CD14-positive monocyte (primary cell): ENCODE results near the gene IFNL2. TPM values are rescaled to one million over a fixed set of nuclear protein-coding genes. Genes with fewer than 3 reads are reported as not detected.
"Not testable (repeated sequence)": the region's sequence is repeated elsewhere in the genome, so short reads cannot be mapped to it uniquely, and the experiment has no call there.

ENCODE experiments used
- DNase-seq, 3 donors: peaks; one replicate each; pipeline ENCODE4 v3.0.0-alpha.2; 2011 to 2022
- H2AFZ ChIP-seq: 2 replicates; pipeline ENCODE4 v1.6.0; 2012; ENCODE audit warnings: mild to moderate bottlenecking, low read depth, low read length, inconsistent platforms; ENCODE audit not compliant: insufficient read depth, poor library complexity, severe bottlenecking
- H3K27ac ChIP-seq, 2 donors: 1 replicate in 1 of 2; 2 replicates in 1 of 2; pipeline ENCODE4 v1.5.1; 2012 to 2013; ENCODE audit warnings: low read length in 2 of 2, control low read depth in 1 of 2, inconsistent platforms in 1 of 2, low read depth in 1 of 2, mild to moderate bottlenecking in 1 of 2
- H3K27me3 ChIP-seq, 2 donors: one replicate each; pipeline versions ENCODE4 v1.6.0 to v1.6.1; 2011 to 2013; ENCODE audit warnings: low read length in 2 of 2; ENCODE audit not compliant: control insufficient read depth in 2 of 2, insufficient read depth in 2 of 2
- H3K36me3 ChIP-seq, 2 donors: replicated peaks in 1 of 2; 1 replicate in 1 of 2; 2 replicates in 1 of 2; pipeline versions ENCODE4 v1.5.1 to v1.6.1; 2012 to 2013; ENCODE audit warnings: low read length in 2 of 2, control low read depth in 1 of 2, inconsistent platforms in 1 of 2, mild to moderate bottlenecking in 1 of 2; ENCODE audit not compliant: insufficient read depth in 2 of 2, control insufficient read depth in 1 of 2
- H3K4me1 ChIP-seq, 2 donors: 1 replicate in 1 of 2; 2 replicates in 1 of 2; pipeline versions ENCODE4 v1.5.1 to v1.6.1; 2012 to 2013; ENCODE audit warnings: low read length in 2 of 2, control low read depth in 1 of 2, inconsistent platforms in 1 of 2, mild to moderate bottlenecking in 1 of 2, moderate library complexity in 1 of 2; ENCODE audit not compliant: insufficient read depth in 2 of 2, control insufficient read depth in 1 of 2
- H3K4me2 ChIP-seq: replicated peaks from 2 replicates; pipeline ENCODE3; 2012; ENCODE audit warnings: low read length, moderate library complexity, mild to moderate bottlenecking; ENCODE audit not compliant: poor library complexity, severe bottlenecking; ENCODE audit errors: extremely low read depth
- H3K4me3 ChIP-seq, 3 experiments: fragments of 200-600 bp in 1 of 3; sonication (generic) in 1 of 3; replicated peaks in 1 of 3; 1 replicate in 2 of 3; 2 replicates in 1 of 3; pipeline ENCODE4 v1.5.1; 2011 to 2013; ENCODE audit warnings: low read length in 3 of 3, mild to moderate bottlenecking in 3 of 3, control low read depth in 2 of 3, low read depth in 2 of 3, inconsistent platforms in 1 of 3, moderate library complexity in 1 of 3
- H3K79me2 ChIP-seq: 2 replicates; pipeline ENCODE4 v1.6.0; 2012; ENCODE audit warnings: mild to moderate bottlenecking, control low read depth, inconsistent platforms, low read length, moderate library complexity; ENCODE audit not compliant: insufficient read depth
- H3K9ac ChIP-seq: 2 replicates; pipeline ENCODE4 v1.6.0; 2017; ENCODE audit warnings: low read length, mild to moderate bottlenecking; ENCODE audit not compliant: insufficient read depth, poor library complexity, severe bottlenecking
- H3K9me3 ChIP-seq, 2 donors: replicated peaks in 1 of 2; 1 replicate in 1 of 2; 2 replicates in 1 of 2; pipeline versions ENCODE4 v1.5.1 to v1.6.1; 2012 to 2013; ENCODE audit warnings: low read length in 2 of 2, control low read depth in 1 of 2; ENCODE audit not compliant: control insufficient read depth in 1 of 2, insufficient read depth in 1 of 2
- H4K20me1 ChIP-seq: 2 replicates; pipeline ENCODE4 v1.6.0; 2012; ENCODE audit warnings: mild to moderate bottlenecking, low read length, control low read depth, moderate library complexity; ENCODE audit not compliant: insufficient read depth
- H3K27ac Mint-ChIP-seq, 7 donors: one replicate each; pipeline ENCODE4 v1.8.0; 2020; ENCODE audit warnings: mild to moderate bottlenecking in 7 of 7, mixed read lengths in 7 of 7, moderate library complexity in 6 of 7, inconsistent platforms in 2 of 7
- H3K27me3 Mint-ChIP-seq, 3 donors: one replicate each; pipeline ENCODE4 v1.8.0; 2021 to 2022; ENCODE audit warnings: low read depth in 3 of 3, mild to moderate bottlenecking in 3 of 3, mixed read lengths in 3 of 3, moderate library complexity in 3 of 3, inconsistent platforms in 1 of 3
- H3K36me3 Mint-ChIP-seq, 2 donors: one replicate each; pipeline ENCODE4 v1.8.0; 2020; ENCODE audit warnings: mixed read lengths in 2 of 2, inconsistent platforms in 1 of 2, mild to moderate bottlenecking in 1 of 2
- H3K4me1 Mint-ChIP-seq: one replicate; pipeline ENCODE4 v1.8.0; 2020; ENCODE audit warnings: mild to moderate bottlenecking, mixed read lengths
- H3K4me3 Mint-ChIP-seq, 2 donors: one replicate each; pipeline ENCODE4 v1.8.0; 2020; ENCODE audit warnings: mild to moderate bottlenecking in 2 of 2, mixed read lengths in 2 of 2, moderate library complexity in 1 of 2
- H3K9me3 Mint-ChIP-seq, 7 donors: one replicate each; pipeline ENCODE4 v1.8.0; 2020 to 2022; ENCODE audit warnings: mixed read lengths in 7 of 7, mild to moderate bottlenecking in 6 of 7, moderate library complexity in 6 of 7, inconsistent platforms in 2 of 7
- CTCF ChIP-seq: fragments of 200-600 bp; IDR thresholded peaks from one replicate; pipeline ENCODE4 v1.8.0; 2022; ENCODE audit warnings: antibody characterized with exemption, mild to moderate bottlenecking
- WGBS: methylation state at CpG from one replicate; pipeline ENCODE4 v1.1.5; 2013; ENCODE audit warnings: missing lambda C conversion rate; ENCODE audit not compliant: insufficient coverage; 5-methylcytosine and 5-hydroxymethylcytosine counted together
- intact Hi-C, 2 donors: fragments of 100-400 bp; cut with micrococcal nuclease; formaldehyde crosslinking; loops; one replicate each; pipeline versions ENCODE4 v1.15.0 to v1.15.1; 2023
- polyA plus RNA-seq, 3 donors: library from polyadenylated mRNA; depleted of rRNA in 1 of 3; unstranded in 2 of 3; stranded (reverse) in 1 of 3; fragments of 300-500 nt in 2 of 3; fragments of >200 nt in 1 of 3; fragmentation: Illumina TruSeq in 2 of 3; gene quantifications; 1 replicate in 2 of 3; 2 replicates in 1 of 3; pipeline ENCODE4 v1.2.3, GENCODE V29; 2012 to 2021

The IFNL2 gene
- polyA plus RNA-seq, 3 donors: not detected

GRCh38 chr19:39307822-39308530 is 39.8 kb downstream of the IFNL2 start:
- Mint-ChIP-seq H3K27me3 (peaks cover 0 to 4% (median 3%) of the 10 kb centered on the region in 3 donors), H3K27ac (no peak overlapping the region), H3K36me3 (peaks cover 15 to 37% of the 10 kb centered on the region in 2 donors), H3K4me1 (peaks cover 18% of the 10 kb centered on the region), H3K9me3 (peaks cover 0 to 4% (median 0%) of the 10 kb centered on the region in 7 donors), H3K4me3 (no peak overlapping the region)
- WGBS: 91% methylated on average over 82 of the region's 82 CpGs
- no peaks in the 10 kb centered on the region for H3K79me2 ChIP-seq
- H2AFZ ChIP-seq: no peak overlapping the region
- no peak for TF ChIP-seq CTCF
- no peak overlapping the region for H3K4me2 ChIP-seq
- peaks cover 0 to 5% of the 10 kb centered on the region in 2 donors for H3K9me3 ChIP-seq
- no peaks in the 10 kb centered on the region for H3K4me1 ChIP-seq
- no peak for DNase-seq
- no peak overlapping the region for H3K4me3 ChIP-seq
- peaks cover 0 to 13% of the 10 kb centered on the region in 2 donors for H3K36me3 ChIP-seq
- intact Hi-C loops: no loop called here
- H3K27ac ChIP-seq: no peak overlapping the region
- H3K27me3 ChIP-seq: no peaks in the 10 kb centered on the region
- no peak overlapping the region for H3K9ac ChIP-seq
- no peaks in the 10 kb centered on the region for H4K20me1 ChIP-seq

GRCh38 chr19:39308531-39309304 is 40.5 kb downstream of the IFNL2 start:
- Histone ChIP-seq H3K9me3 (peaks cover 0 to 5% of the 10 kb centered on the region in 2 donors), H3K4me1 (no peaks in the 10 kb centered on the region), H3K36me3 (peaks cover 4 to 19% of the 10 kb centered on the region in 2 donors), H3K4me3 (no peak overlapping the region), H3K9ac (no peak overlapping the region), H2AFZ (no peak overlapping the region), H3K27me3 (no peaks in the 10 kb centered on the region), H3K27ac (no peak overlapping the region), H3K4me2 (no peak overlapping the region), H4K20me1 (no peaks in the 10 kb centered on the region), H3K79me2 (no peaks in the 10 kb centered on the region)
- peaks cover 18% of the 10 kb centered on the region for H3K4me1 Mint-ChIP-seq
- no peak overlapping the region for H3K4me3 Mint-ChIP-seq
- WGBS: 96% methylated on average over 14 of the region's 18 CpGs
- no peak for DNase-seq
- peaks cover 21 to 43% of the 10 kb centered on the region in 2 donors for H3K36me3 Mint-ChIP-seq
- H3K27ac Mint-ChIP-seq: no peak overlapping the region
- no peak for TF ChIP-seq CTCF
- intact Hi-C loops: no loop called here
- peaks cover 0 to 4% (median 0%) of the 10 kb centered on the region in 7 donors for H3K9me3 Mint-ChIP-seq
- peaks cover 0 to 2% (median 2%) of the 10 kb centered on the region in 3 donors for H3K27me3 Mint-ChIP-seq

- H3K27ac Mint-ChIP-seq, H3K4me3 ChIP-seq, intact Hi-C loops, H3K27me3 Mint-ChIP-seq, H3K4me2 ChIP-seq, H3K79me2 ChIP-seq, H4K20me1 ChIP-seq, DNase-seq, H3K27me3 ChIP-seq, H3K27ac ChIP-seq, H2AFZ ChIP-seq, H3K4me3 Mint-ChIP-seq, H3K9me3 ChIP-seq, H3K9ac ChIP-seq, H3K9me3 Mint-ChIP-seq, H3K4me1 ChIP-seq: not testable (repeated sequence)
- Mint-ChIP-seq H3K4me1 (peaks cover 18% of the 10 kb centered on the region), H3K36me3 (peaks cover 24 to 49% of the 10 kb centered on the region in 2 donors)
- H3K36me3 ChIP-seq: peaks cover 10 to 24% of the 10 kb centered on the region in 2 donors
- 100% methylated on average over 1 of the region's 7 CpGs for WGBS
Observed at GRCh38 chr19:39309305-39309670, 41.1 kb downstream of the IFNL2 start.
